ENCODE results near the gene LIPE. TPM values are rescaled to one million over a fixed set of nuclear protein-coding genes. Genes with fewer than 3 reads are reported as not detected.
A peak's percentile ranks its signal among the peaks of the same experiment; 100 is the strongest.

Gene LIPE
- total RNA-seq, 1 donor from 2014 or later: 38.5 TPM

GRCh38 chr19:42440357-42441048 lies 13.3 kb upstream of the LIPE start:
- no peaks in the 10 kb centered on the region for H3K36me3 Mint-ChIP-seq (ENCODE audit: low read depth)
- peaks cover 24% of the 10 kb centered on the region for H3K4me1 Mint-ChIP-seq (ENCODE audit: low read depth)
- no peaks in the 10 kb centered on the region for H3K9me3 Mint-ChIP-seq
- H3K27me3 Mint-ChIP-seq (ENCODE audit: insufficient read depth): no peaks in the 10 kb centered on the region
- peak; percentile 68 for DNase-seq (ENCODE audit: low spot score)
- H3K27ac Mint-ChIP-seq: peak overlapping the region; percentile 4
- no peak overlapping the region for H3K4me3 Mint-ChIP-seq
- intact Hi-C loops (cut with micrococcal nuclease): loop anchor here (1.0 kb wide), 2 partner anchors 10 to 332 kb away; no protein-coding TSS in a partner anchor

GRCh38 chr19:42436006-42436405 lies 8.8 kb upstream of the LIPE start:
- Mint-ChIP-seq H3K36me3 (ENCODE audit: low read depth) (no peaks in the 10 kb centered on the region), H3K4me3 (no peak overlapping the region), H3K9me3 (no peaks in the 10 kb centered on the region), H3K27ac (no peak overlapping the region), H3K27me3 (ENCODE audit: insufficient read depth) (peaks cover 3% of the 10 kb centered on the region), H3K4me1 (ENCODE audit: low read depth) (peaks cover 15% of the 10 kb centered on the region)
- intact Hi-C loops (cut with micrococcal nuclease): no loop called here
- DNase-seq (ENCODE audit: low spot score): no peak

GRCh38 chr19:42435316-42435715 lies 8.1 kb upstream of the LIPE start:
- no peak overlapping the region for H3K4me3 Mint-ChIP-seq
- H3K27me3 Mint-ChIP-seq (ENCODE audit: insufficient read depth): peaks cover 3% of the 10 kb centered on the region
- H3K36me3 Mint-ChIP-seq (ENCODE audit: low read depth): no peaks in the 10 kb centered on the region
- no peak for DNase-seq (ENCODE audit: low spot score)
- peaks cover 8% of the 10 kb centered on the region for H3K4me1 Mint-ChIP-seq (ENCODE audit: low read depth)
- no peaks in the 10 kb centered on the region for H3K9me3 Mint-ChIP-seq
- intact Hi-C loops (cut with micrococcal nuclease): no loop called here
- H3K27ac Mint-ChIP-seq: no peak overlapping the region

GRCh38 chr19:42433503-42434260 lies 6.5 kb upstream of the LIPE start:
- H3K4me1 Mint-ChIP-seq (ENCODE audit: low read depth): peaks cover 6% of the 10 kb centered on the region
- H3K36me3 Mint-ChIP-seq (ENCODE audit: low read depth): no peaks in the 10 kb centered on the region
- no peak overlapping the region for H3K4me3 Mint-ChIP-seq
- H3K9me3 Mint-ChIP-seq: no peaks in the 10 kb centered on the region
- H3K27me3 Mint-ChIP-seq (ENCODE audit: insufficient read depth): peaks cover 5% of the 10 kb centered on the region
- no peak overlapping the region for H3K27ac Mint-ChIP-seq
- DNase-seq (ENCODE audit: low spot score): peak; percentile 46
- intact Hi-C loops (cut with micrococcal nuclease): loop anchor here (1.0 to 2.0 kb wide), 2 partner anchors 13 to 47 kb away; no protein-coding TSS in a partner anchor

GRCh38 chr19:42431486-42431885 lies 4.3 kb upstream of the LIPE start:
- intact Hi-C loops (cut with micrococcal nuclease): no loop called here
- H3K27ac Mint-ChIP-seq: no peak overlapping the region
- H3K36me3 Mint-ChIP-seq (ENCODE audit: low read depth): no peaks in the 10 kb centered on the region
- DNase-seq (ENCODE audit: low spot score): no peak
- no peaks in the 10 kb centered on the region for H3K4me1 Mint-ChIP-seq (ENCODE audit: low read depth)
- H3K27me3 Mint-ChIP-seq (ENCODE audit: insufficient read depth): peaks cover 14% of the 10 kb centered on the region
- no peak overlapping the region for H3K4me3 Mint-ChIP-seq
- no peaks in the 10 kb centered on the region for H3K9me3 Mint-ChIP-seq

- no peaks in the 10 kb centered on the region for H3K9me3 Mint-ChIP-seq
- H3K27ac Mint-ChIP-seq: no peak overlapping the region
- intact Hi-C loops (cut with micrococcal nuclease): no loop called here
- no peak for DNase-seq (ENCODE audit: low spot score)
- no peaks in the 10 kb centered on the region for H3K36me3 Mint-ChIP-seq (ENCODE audit: low read depth)
- peaks cover 11% of the 10 kb centered on the region for H3K27me3 Mint-ChIP-seq (ENCODE audit: insufficient read depth)
- no peak overlapping the region for H3K4me3 Mint-ChIP-seq
- H3K4me1 Mint-ChIP-seq (ENCODE audit: low read depth): no peaks in the 10 kb centered on the region
Observed at GRCh38 chr19:42428676-42429075, 1.5 kb upstream of the LIPE start.

GRCh38 chr19:42426643-42427042 lies 545 bp downstream of the LIPE start:
- no peaks in the 10 kb centered on the region for H3K36me3 Mint-ChIP-seq (ENCODE audit: low read depth)
- intact Hi-C loops (cut with micrococcal nuclease): no loop called here
- H3K27me3 Mint-ChIP-seq (ENCODE audit: insufficient read depth): peaks cover 11% of the 10 kb centered on the region
- DNase-seq (ENCODE audit: low spot score): no peak
- no peak overlapping the region for H3K4me3 Mint-ChIP-seq
- peaks cover 14% of the 10 kb centered on the region for H3K4me1 Mint-ChIP-seq (ENCODE audit: low read depth)
- H3K9me3 Mint-ChIP-seq: no peaks in the 10 kb centered on the region
- no peak overlapping the region for H3K27ac Mint-ChIP-seq

GRCh38 chr19:42424712-42425131 lies 2.5 kb downstream of the LIPE start:
- Mint-ChIP-seq H3K4me1 (ENCODE audit: low read depth) (peaks cover 32% of the 10 kb centered on the region), H3K27me3 (ENCODE audit: insufficient read depth) (peaks cover 11% of the 10 kb centered on the region), H3K27ac (peak overlapping the region; percentile 51), H3K36me3 (ENCODE audit: low read depth) (peaks cover 2% of the 10 kb centered on the region), H3K4me3 (peak overlapping the region; percentile 99), H3K9me3 (no peaks in the 10 kb centered on the region)
- DNase-seq (ENCODE audit: low spot score): no peak
- intact Hi-C loops (cut with micrococcal nuclease): loop anchor here (5.0 kb wide), 2 partner anchors 302 to 347 kb away; partner anchors contain the start of gene ZNF574

GRCh38 chr19:42424345-42424707 lies 2.9 kb downstream of the LIPE start:
- H3K4me3 Mint-ChIP-seq: peak overlapping the region; percentile 99

GRCh38 chr19:42423462-42424344 lies 3.5 kb downstream of the LIPE start:
- H3K27me3 Mint-ChIP-seq (ENCODE audit: insufficient read depth): peaks cover 9% of the 10 kb centered on the region
- peaks cover 3% of the 10 kb centered on the region for H3K36me3 Mint-ChIP-seq (ENCODE audit: low read depth)
- peak overlapping the region; percentile 99 for H3K4me3 Mint-ChIP-seq
- intact Hi-C loops (cut with micrococcal nuclease): loop anchor here (1.0 to 5.0 kb wide), 9 partner anchors 15 to 346 kb away; partner anchors contain the start of genes CEACAM1, MEGF8, PAFAH1B3 and PRR19
- no peaks in the 10 kb centered on the region for H3K9me3 Mint-ChIP-seq
- H3K27ac Mint-ChIP-seq: peak overlapping the region; percentile 98
- peaks cover 32% of the 10 kb centered on the region for H3K4me1 Mint-ChIP-seq (ENCODE audit: low read depth)
- DNase-seq (ENCODE audit: low spot score): peak; percentile 93

More at GRCh38 chr19:42424345-42424707, 2.9 kb downstream of the LIPE start:
- intact Hi-C loops (cut with micrococcal nuclease): loop anchor here (5.0 kb wide), 2 partner anchors 302 to 347 kb away; partner anchors contain the start of gene ZNF574
- Mint-ChIP-seq H3K9me3 (no peaks in the 10 kb centered on the region), H3K4me1 (ENCODE audit: low read depth) (peaks cover 32% of the 10 kb centered on the region), H3K27ac (peak overlapping the region; percentile 51), H3K36me3 (ENCODE audit: low read depth) (peaks cover 2% of the 10 kb centered on the region), H3K27me3 (ENCODE audit: insufficient read depth) (peaks cover 11% of the 10 kb centered on the region)
- no peak for DNase-seq (ENCODE audit: low spot score)

- peaks cover 4% of the 10 kb centered on the region for H3K36me3 Mint-ChIP-seq (ENCODE audit: low read depth)
- H3K4me3 Mint-ChIP-seq: peak overlapping the region; percentile 99
- H3K27me3 Mint-ChIP-seq (ENCODE audit: insufficient read depth): peaks cover 1% of the 10 kb centered on the region
- intact Hi-C loops (cut with micrococcal nuclease): loop anchor here (1.0 to 5.0 kb wide), 9 partner anchors 15 to 346 kb away; partner anchors contain the start of genes CEACAM1, MEGF8, PAFAH1B3 and PRR19
- H3K9me3 Mint-ChIP-seq: no peaks in the 10 kb centered on the region
- H3K4me1 Mint-ChIP-seq (ENCODE audit: low read depth): peaks cover 32% of the 10 kb centered on the region
- peak; percentile 30 for DNase-seq (ENCODE audit: low spot score)
- H3K27ac Mint-ChIP-seq: peak overlapping the region; percentile 98
Observed at GRCh38 chr19:42422901-42423461, 4.2 kb downstream of the LIPE start.
